GM12873 (cell line): ENCODE measurements around the gene SLX9.

Experiments
- CTCF ChIP-seq: IDR thresholded peaks from 2 replicates; pipeline ENCODE4 v1.5.1; 2012; ENCODE audit warnings: low read depth, mild to moderate bottlenecking, moderate library complexity, low read length, control low read depth; ENCODE audit not compliant: insufficient read depth; ENCODE audit errors: missing control alignments

Gene SLX9

GRCh38 chr21:44939532-44940115, at the start of gene SLX9:
SLX9 (plus strand) TSS chr21:44940029; CDS start chr21:44940058, 29 bp downstream.
- TF ChIP-seq CTCF: peak; percentile 5

- TF ChIP-seq CTCF: no peak
Measured at GRCh38 chr21:44890338-44890931, 49.4 kb upstream of the SLX9 start.

- TF ChIP-seq CTCF: no peak
Measured at GRCh38 chr21:44890961-44891541, 48.8 kb upstream of the SLX9 start.

- no peak for TF ChIP-seq CTCF
Measured at GRCh38 chr21:44891631-44892031, 48.2 kb upstream of the SLX9 start.

- TF ChIP-seq CTCF: no peak
Measured at GRCh38 chr21:44892095-44892494, 47.7 kb upstream of the SLX9 start.

- peak; percentile 96 for TF ChIP-seq CTCF
Measured at GRCh38 chr21:44892536-44893277, 47.1 kb upstream of the SLX9 start.

- TF ChIP-seq CTCF: no peak
Measured at GRCh38 chr21:44893278-44893556, 46.6 kb upstream of the SLX9 start.
